AG09309 (cell line): Measurements from ENCODE around the gene SLC37A4.
"Not testable (repeated sequence)": the region's sequence is repeated elsewhere in the genome, so short reads cannot be mapped to it uniquely, and the experiment has no call there.

Experiments used
- DNase-seq: peaks from one replicate; pipeline ENCODE4 v3.0.0-alpha.2; 2010; ENCODE audit warnings: low read depth
- H3K4me3 ChIP-seq: 2 replicates; pipeline ENCODE4 v1.5.1; 2011; ENCODE audit warnings: mild to moderate bottlenecking, low read depth, low read length, moderate library complexity; ENCODE audit not compliant: control insufficient read depth
- CTCF ChIP-seq: IDR thresholded peaks from 2 replicates; pipeline ENCODE4 v1.5.1; 2011; ENCODE audit warnings: mild to moderate bottlenecking, low read depth, low read length, inconsistent platforms; ENCODE audit not compliant: insufficient read depth, control insufficient read depth; ENCODE audit errors: missing control alignments

Gene SLC37A4

GRCh38 chr11:119042927-119043326 lies 12.2 kb upstream of the SLC37A4 start:
- H3K4me3 ChIP-seq = no peak overlapping the region
- no peak for DNase-seq
- no peak for TF ChIP-seq CTCF

GRCh38 chr11:119041821-119042514 lies 11.3 kb upstream of the SLC37A4 start:
- no peak for DNase-seq
- H3K4me3 ChIP-seq = no peak overlapping the region
- no peak for TF ChIP-seq CTCF

- not testable (repeated sequence) for H3K4me3 ChIP-seq, DNase-seq
Observed at GRCh38 chr11:119039471-119039870, 8.8 kb upstream of the SLC37A4 start.

- H3K4me3 ChIP-seq = no peak overlapping the region
- no peak for DNase-seq
- TF ChIP-seq CTCF = no peak
Observed at GRCh38 chr11:119038884-119039283, 8.2 kb upstream of the SLC37A4 start.

GRCh38 chr11:119034813-119035212 lies 4.1 kb upstream of the SLC37A4 start:
- H3K4me3 ChIP-seq = no peak overlapping the region
- DNase-seq = no peak
- TF ChIP-seq CTCF = no peak

GRCh38 chr11:119033421-119033820 lies 2.7 kb upstream of the SLC37A4 start:
- not testable (repeated sequence) for H3K4me3 ChIP-seq, DNase-seq

GRCh38 chr11:119031912-119032280 lies 1.2 kb upstream of the SLC37A4 start:
- no peak for TF ChIP-seq CTCF
- DNase-seq = no peak
- no peak overlapping the region for H3K4me3 ChIP-seq

- no peak for TF ChIP-seq CTCF
- no peak for DNase-seq
- H3K4me3 ChIP-seq = peak overlapping the region; percentile 95
Observed at GRCh38 chr11:119030029-119030328, 698 bp downstream of the SLC37A4 start.
